HEK293T (cell line): ENCODE results near the gene JCHAIN.

ENCODE experiments used
- BHLHE40 ChIP-seq: fragments of 450-650 bp; IDR thresholded peaks from 2 replicates; pipeline ENCODE4 v1.6.1; 2016; ENCODE audit warnings: mild to moderate bottlenecking, moderate library complexity, borderline replicate concordance
- ELF4 ChIP-seq: fragments of 450-650 bp; IDR thresholded peaks from 2 replicates; pipeline ENCODE4 v1.6.1; 2017; ENCODE audit warnings: antibody characterized with exemption
- FOXA1 ChIP-seq: fragments of 450-650 bp; IDR thresholded peaks from 2 replicates; pipeline ENCODE4 v1.6.1; 2016; ENCODE audit warnings: mild to moderate bottlenecking
- FOXK2 ChIP-seq: fragments of 450-650 bp; IDR thresholded peaks from 2 replicates; pipeline ENCODE4 v1.6.1; 2016; ENCODE audit warnings: mild to moderate bottlenecking
- L3MBTL2 ChIP-seq: fragments of 450-650 bp; conservative IDR thresholded peaks from 2 replicates; pipeline ENCODE4 v1.6.1; 2016; ENCODE audit warnings: mild to moderate bottlenecking
- SP1 ChIP-seq: fragments of 450-650 bp; IDR thresholded peaks from 2 replicates; pipeline ENCODE4 v1.6.1; 2017
- TARDBP ChIP-seq: fragments of 450-650 bp; IDR thresholded peaks from 2 replicates; pipeline ENCODE4 v1.6.1; 2016
- ZNF384 ChIP-seq: fragments of 450-650 bp; IDR thresholded peaks from 2 replicates; pipeline ENCODE4 v1.6.1; 2016

DNA sequence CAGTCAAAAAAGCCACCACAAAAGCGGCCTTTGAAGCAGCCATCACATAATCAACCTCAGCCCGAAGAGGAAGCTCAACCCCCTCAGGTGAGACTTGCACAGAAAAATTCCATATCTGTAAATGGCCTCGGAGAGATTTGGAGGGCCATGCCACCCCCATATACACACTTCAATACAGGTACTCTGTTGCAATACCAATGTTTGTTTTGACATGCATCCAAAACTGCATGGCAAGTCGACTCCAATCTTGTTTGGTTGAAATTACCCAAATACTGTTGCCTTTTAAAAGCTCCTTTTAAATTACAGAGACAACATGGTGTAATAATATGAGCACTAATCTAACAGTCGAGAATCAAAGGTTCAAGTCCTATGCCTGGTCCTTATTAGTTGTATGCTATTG lies 31.8 kb downstream of the JCHAIN start:
- TF ChIP-seq FOXA1: no peak
- TF ChIP-seq BHLHE40: no peak
- TF ChIP-seq TARDBP: no peak
- no peak for TF ChIP-seq SP1
- no peak for TF ChIP-seq ELF4
- TF ChIP-seq ZNF384: no peak
- TF ChIP-seq FOXK2: no peak
- no peak for TF ChIP-seq L3MBTL2
